ENCODE measurements around the gene CD151.
A peak's percentile ranks its signal among the peaks of the same experiment; 100 is the strongest.

Gene CD151

DNA sequence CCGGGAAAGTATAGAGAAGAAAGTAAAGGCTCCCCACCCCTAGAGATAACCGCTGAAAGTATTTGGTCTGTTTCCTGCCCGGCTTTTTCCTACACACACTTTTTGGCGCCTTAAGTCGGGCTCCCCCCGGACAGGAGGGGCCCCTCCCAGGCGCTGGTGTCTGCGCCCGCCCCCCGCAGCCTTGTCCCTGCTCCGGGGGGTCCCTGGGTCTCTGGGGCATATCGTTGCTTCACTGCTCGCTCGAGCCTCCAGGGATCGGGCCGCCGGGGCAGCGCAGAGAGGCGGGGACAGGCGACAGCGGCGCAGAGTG lies 6.0 kb upstream of the CD151 start:
- H3K4me3 ChIP-seq (replicated peaks; ENCODE audit: low read depth, low read length): 0 out of 2 replicates have a peak overlapping the region, but pooled peaks have one; percentile 7
- TF ChIP-seq, protein P1, sequence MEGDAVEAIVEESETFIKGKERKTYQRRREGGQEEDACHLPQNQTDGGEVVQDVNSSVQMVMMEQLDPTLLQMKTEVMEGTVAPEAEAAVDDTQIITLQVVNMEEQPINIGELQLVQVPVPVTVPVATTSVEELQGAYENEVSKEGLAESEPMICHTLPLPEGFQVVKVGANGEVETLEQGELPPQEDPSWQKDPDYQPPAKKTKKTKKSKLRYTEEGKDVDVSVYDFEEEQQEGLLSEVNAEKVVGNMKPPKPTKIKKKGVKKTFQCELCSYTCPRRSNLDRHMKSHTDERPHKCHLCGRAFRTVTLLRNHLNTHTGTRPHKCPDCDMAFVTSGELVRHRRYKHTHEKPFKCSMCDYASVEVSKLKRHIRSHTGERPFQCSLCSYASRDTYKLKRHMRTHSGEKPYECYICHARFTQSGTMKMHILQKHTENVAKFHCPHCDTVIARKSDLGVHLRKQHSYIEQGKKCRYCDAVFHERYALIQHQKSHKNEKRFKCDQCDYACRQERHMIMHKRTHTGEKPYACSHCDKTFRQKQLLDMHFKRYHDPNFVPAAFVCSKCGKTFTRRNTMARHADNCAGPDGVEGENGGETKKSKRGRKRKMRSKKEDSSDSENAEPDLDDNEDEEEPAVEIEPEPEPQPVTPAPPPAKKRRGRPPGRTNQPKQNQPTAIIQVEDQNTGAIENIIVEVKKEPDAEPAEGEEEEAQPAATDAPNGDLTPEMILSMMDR (IDR thresholded peaks at IDR 0.05; ENCODE audit: low read depth, low read length, missing control alignments): no peak
- DNase-seq (ENCODE audit: extremely low read depth, low read depth): no peak

DNA sequence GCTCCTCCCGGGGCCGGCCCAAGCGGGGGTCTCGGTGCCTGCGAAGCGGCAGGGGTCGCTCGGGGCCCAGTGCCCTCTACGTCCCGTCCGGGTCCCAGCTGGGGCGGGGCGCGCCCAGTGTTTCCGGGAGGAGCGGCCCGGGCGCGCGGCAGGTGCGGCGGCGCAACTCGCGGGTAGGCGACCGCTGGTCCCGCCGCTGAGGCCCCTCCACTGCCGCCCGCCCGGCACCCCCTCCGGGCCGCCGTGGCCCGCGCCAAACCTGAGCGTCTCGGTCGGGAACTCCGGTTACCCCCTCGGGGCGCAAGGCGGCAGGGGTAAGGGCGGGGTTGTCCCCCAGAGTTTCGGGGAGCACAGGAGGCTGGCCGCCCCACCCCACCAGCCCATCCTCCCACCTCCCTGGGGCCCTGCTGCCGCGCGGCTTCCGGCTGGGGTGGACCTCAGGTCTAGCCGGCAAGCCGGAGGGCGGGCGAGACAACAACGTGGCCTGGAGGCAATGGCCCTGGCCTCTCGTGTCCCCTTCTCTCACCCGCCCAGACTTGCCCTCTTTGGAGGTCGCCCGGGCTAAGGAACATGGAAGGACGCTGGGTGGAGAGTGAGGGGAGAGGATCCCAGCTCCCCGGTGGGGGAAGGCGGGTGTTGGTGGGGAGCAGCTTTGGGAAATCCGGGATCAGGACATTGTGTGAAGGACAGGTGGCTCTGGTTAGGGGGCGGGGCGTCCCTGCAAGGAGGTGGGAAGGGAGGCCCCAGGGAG lies 5.4 kb upstream of the CD151 start:
- DNase-seq (ENCODE audit: extremely low read depth, low read depth): no peak
- TF ChIP-seq, protein P1 (IDR thresholded peaks at IDR 0.05; ENCODE audit: low read depth, low read length, missing control alignments): no peak
- 0 out of 2 replicates have a peak overlapping the region, but pooled peaks have one; percentile 7 for H3K4me3 ChIP-seq (replicated peaks; ENCODE audit: low read depth, low read length)

DNA sequence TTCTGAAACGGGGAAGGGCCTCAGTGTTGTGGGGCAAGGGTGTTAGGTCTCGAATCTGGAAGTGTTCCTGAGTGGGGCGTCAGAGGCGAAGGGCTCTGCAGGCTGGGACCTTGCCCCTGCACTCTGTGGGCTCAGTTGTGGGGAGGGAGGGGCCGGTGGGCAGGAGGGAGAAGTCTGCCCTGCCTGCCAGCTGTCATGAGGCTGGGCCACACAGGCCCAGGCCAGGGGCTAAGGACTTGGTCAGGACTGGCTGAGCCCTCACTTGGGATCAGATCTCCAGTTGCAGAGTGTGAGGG lies 4.9 kb upstream of the CD151 start, which contains the start of gene CRACR2B:
Gene CRACR2B (plus strand): TSS at position 23 of the 296 bp plus-strand sequence. CDS start 689 bp downstream, outside the sequence.
- no peak for DNase-seq (ENCODE audit: extremely low read depth, low read depth)

DNA sequence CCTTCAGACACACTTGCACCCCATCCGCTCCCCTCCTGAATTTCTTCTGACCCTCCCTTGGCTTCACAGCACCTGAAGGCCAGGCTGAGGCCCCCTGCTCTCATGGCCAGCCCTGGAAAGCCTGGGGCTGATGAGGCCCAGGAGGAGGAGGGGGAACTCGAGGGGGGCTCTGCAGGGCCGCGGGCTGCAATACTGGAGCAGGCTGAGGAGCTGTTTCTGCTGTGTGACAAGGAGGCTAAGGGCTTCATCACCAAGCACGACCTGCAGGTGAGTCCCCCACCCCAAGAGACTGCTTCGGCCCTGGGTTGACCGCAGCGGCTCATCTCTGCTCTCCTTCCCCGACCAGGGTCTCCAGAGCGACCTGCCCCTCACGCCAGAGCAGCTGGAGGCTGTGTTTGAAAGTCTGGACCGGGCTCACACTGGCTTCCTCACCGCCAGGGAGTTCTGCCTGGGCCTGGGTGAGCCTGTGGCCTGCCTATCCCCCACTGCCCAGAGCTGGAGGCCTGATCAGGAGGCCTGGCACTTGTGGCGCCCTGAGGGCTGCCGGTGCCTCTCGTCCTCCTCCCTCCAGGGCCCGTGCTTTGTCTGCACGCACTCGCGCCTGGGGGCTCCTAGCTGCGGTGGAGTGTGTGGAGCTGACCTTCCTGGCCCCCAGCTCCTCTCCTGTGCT lies 4.1 kb upstream of the CD151 start:
- TF ChIP-seq, protein P1 (IDR thresholded peaks at IDR 0.05; ENCODE audit: low read depth, low read length, missing control alignments): no peak
- H3K4me3 ChIP-seq (replicated peaks; ENCODE audit: low read depth, low read length): no peak overlapping the region
- no peak for DNase-seq (ENCODE audit: extremely low read depth, low read depth)

More for the DNA sequence above, 4.9 kb upstream of the CD151 start, which contains the start of gene CRACR2B:
- TF ChIP-seq, protein P1 (IDR thresholded peaks at IDR 0.05; ENCODE audit: low read depth, low read length, missing control alignments): no peak
- 0 out of 2 replicates have a peak within 1 kb of the TSS, but pooled peaks have one; percentile 7 for H3K4me3 ChIP-seq (replicated peaks; ENCODE audit: low read depth, low read length)

DNA sequence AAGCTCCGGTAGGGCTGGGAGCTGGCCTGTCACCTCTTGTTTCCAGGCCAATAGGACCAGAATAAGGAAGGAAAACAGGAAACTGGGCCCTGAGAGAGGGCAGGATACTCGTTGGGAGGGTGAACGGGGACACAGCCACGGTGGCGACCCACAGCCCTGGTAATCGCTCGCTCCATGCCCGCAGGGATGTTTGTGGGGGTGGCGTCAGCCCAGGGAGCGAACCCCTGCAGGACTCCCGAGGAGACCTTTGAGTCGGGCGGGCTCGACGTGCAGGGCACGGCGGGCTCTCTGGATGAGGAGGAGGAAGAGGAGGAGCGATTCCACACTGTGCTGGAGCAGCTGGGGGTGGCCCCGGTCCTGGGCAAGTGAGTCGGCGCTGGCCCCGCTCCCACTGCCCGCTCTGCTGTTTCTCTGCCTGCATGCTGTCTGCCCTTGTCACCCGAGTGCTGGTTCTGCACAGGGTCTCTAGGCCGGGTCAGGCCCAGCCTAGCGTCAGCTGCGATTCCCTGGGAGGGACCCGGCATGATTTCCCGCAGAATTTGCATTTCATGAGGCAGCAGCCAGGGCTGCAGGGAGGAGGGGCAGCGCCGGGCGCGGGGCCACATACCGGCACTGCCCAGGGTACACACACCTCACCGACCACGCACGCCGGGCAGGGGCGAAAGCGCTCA lies 3.4 kb upstream of the CD151 start:
- TF ChIP-seq, protein P1 (IDR thresholded peaks at IDR 0.05; ENCODE audit: low read depth, low read length, missing control alignments): no peak
- peak overlapping the region; percentile 19 for H3K4me3 ChIP-seq (replicated peaks; ENCODE audit: low read depth, low read length)
- no peak for DNase-seq (ENCODE audit: extremely low read depth, low read depth)

DNA sequence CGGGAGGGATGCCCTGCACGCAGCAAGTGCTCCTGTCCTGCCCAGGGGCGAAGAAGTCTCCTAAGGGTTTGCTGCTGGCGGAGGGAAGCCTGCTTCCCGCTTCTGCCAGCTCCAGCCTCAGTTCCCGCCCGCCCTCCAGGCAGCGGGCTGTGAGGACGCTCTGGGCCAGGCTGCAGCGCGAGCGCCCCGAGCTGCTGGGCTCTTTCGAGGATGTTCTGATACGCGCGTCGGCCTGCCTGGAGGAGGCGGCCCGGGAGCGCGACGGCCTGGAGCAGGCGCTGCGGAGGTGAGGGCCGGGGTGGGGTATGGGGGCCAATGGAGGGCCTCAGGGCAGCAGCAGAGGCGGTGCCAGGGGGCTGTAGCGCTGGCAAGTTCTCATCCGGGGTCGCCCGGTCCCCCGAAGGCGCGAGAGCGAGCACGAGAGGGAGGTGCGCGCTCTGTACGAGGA lies 2.9 kb upstream of the CD151 start:
- H3K4me3 ChIP-seq (replicated peaks; ENCODE audit: low read depth, low read length): peak overlapping the region; percentile 19
- no peak for DNase-seq (ENCODE audit: extremely low read depth, low read depth)
- TF ChIP-seq, protein P1 (IDR thresholded peaks at IDR 0.05; ENCODE audit: low read depth, low read length, missing control alignments): no peak
